HG02885 (cell line): ENCODE data around the gene MAMSTR.

Source experiments
- ATAC-seq: cut with Tn5 transposase; IDR thresholded peaks from one replicate; pipeline ENCODE4 v1.9.1; 2021; ENCODE audit warnings: mild to moderate bottlenecking; ENCODE audit not compliant: unreplicated experiment, poor library complexity

MAMSTR gene

DNA sequence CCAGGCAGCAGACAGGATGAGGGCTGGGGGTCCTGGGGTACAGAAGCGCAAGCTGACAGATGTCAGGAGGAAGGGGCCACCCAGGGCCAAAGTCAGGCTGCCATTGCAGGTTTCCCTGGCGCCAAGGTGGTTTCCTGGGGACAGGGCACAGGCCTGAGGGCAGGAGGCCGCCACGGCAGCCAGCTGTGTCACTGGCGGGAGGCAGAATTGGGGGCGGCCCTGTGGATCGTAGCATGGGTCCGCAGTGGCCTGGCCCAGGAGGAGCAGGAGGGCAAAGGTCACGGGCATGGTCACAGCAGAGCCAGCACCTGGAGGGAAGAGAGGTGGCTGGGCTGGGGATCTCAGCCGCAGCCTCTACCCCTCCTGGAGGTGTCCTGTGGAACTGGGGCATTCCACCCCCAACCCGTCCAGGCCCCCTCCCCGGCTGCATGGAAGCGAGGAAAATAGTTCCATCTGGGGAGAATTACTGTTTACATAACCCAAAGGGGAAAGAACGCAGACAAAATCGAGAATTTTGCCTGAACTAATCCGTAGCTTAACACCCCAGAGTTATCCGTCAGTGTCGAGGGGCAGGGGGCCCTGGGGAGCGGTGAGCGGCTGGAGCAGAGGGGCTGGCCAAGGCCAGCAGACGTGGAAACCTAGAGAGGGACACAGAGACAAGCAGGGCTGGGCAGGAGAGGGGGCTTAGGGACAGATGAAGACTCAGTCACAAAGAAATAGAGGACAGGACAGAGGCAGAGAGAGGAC is 48.7 kb downstream of the MAMSTR start:
- ATAC-seq: no peak

DNA sequence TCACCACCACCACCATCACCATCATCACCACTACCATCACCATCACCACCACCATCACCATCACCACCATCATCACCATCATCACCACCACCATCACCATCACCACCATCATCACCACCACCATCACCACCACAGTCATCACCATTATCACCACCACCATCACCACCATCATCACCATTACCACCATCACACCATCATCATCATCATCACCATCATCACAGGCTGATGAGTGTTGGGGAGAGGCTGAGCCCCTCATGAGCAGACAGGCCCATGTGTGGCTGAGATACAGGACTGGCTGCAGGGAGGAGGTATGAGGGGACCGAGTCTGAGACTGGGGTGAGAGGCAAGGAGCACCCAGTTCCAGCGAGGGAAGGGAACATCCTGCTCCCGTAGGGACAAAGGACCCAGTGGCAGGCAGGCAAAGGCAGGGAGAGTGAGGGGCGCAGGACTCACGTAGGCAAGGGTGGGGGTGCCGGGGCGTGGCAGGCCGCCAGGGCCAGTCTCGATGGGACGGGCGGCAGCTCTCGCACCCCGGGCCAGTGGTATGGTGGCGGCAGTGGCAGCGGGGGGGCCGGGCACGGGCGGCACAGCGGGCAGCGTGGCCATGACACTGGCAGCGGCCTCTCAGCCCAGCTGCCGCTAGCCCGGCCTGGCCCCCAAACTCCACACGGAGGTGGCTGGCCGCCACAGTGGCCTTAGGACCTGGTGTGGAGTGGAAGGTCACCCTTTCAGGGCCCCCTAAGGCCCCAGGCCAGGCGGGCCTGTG is 49.4 kb downstream of the MAMSTR start:
- no peak for ATAC-seq

DNA sequence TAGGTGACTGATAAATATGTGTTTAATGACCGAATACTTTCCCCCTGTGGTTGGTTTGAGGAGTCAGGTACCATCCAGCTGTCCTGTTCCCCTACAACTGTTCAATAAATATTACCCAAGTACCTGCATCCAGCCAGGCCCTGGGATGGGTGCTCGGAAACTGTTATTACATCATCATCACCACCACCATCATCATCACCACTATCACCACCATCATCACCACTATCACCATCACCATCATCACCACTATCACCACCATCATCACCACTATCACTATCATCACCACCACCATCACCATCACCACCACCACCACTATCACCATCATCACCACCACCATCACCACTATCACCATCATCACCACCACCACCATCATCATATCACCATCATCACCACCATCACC is 50.8 kb downstream of the MAMSTR start:
- ATAC-seq: no peak

DNA sequence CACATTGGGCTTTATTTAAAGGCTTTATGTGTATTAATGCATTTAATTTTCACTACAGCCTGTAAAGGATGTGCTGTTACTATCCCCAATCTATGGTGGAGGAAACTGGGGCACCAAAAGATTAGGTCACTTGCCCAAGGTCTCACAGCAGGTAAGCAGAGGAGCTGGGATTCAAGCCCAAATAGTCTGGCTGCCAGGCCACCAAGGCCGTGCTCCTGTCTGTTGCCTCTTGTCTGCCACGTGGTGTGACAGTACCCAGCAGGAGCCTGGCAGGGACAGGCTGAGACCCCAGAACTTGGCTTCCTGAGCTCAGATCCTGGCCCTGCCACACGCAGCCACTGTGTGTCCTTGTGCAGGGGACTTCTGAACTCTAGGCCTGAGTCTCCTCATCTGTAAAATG is 51.2 kb downstream of the MAMSTR start:
- no peak for ATAC-seq

DNA sequence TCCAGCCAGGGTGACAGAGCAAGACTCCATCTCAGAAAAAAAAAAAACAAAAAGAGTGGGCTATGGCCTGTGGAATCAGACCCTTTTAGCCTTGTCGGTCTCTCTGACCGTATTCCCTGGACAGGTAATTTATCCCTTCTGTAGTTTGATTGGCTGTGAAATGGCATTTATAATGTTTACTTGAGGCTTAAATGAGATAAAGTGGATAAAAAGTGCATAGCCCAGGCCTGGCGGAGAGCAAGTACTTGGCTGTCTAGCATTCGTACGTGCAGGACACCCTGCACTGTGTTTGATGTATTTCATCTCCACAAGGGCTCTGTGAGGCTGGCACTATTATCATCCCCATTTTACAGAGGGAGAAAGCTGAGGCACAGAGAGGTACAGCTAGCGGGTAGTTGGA is 53.7 kb downstream of the MAMSTR start:
- no peak for ATAC-seq

DNA sequence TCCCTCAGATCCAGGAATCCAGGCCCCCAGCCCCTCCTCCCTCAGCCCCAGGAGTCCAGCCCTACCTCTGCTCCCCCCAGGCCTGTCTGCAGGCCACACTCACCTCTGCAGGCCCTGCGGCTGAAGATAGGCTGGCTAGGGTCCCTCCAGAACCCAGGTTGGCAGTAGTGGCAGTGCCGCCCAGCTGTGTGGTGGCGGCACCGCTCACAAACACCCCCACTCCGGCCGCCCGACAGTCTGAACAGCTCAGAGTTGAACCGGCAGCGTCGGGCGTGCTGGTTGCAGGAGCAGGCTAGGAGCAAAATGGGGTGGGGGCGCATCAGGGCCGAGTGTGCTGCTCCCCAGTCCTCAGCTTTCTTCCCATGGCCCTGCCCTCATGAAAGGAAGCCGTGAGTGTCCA is 55.0 kb downstream of the MAMSTR start:
- no peak for ATAC-seq

DNA sequence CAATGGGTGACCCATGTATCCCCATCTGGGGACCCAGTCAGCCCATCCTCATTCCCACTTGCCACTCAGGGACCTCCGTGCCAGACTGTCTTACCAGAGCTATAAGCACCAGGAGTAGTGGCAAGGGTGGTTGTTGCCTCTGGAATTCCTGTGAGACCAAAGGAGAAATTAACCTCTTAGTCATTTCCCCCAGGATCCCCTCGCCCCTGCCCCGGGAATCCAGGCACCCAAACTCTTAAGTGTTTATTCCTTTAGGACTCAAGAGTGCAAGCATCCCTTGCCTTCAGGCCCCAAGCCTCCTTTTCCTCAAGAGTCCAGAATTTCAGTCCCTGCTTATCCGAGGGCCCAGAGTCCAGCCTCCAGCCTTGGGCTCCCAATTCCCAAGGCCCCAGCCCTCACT is 55.9 kb downstream of the MAMSTR start:
- no peak for ATAC-seq
